ENCODE results near the gene IARS1.

The IARS1 gene

GRCh38 chr9:92295240-92295790 lies 1.8 kb upstream of the IARS1 start:
- no peak for FAIRE-seq

- no peak for FAIRE-seq
Measured at GRCh38 chr9:92294297-92294676, 790 bp upstream of the IARS1 start.

GRCh38 chr9:92293075-92293354 lies 482 bp downstream of the IARS1 start:
- no peak for FAIRE-seq

- no peak for FAIRE-seq
Measured at GRCh38 chr9:92292338-92293074, 991 bp downstream of the IARS1 start.

GRCh38 chr9:92291577-92291976 lies 1.9 kb downstream of the IARS1 start:
- FAIRE-seq: no peak

- FAIRE-seq: no peak
Measured at GRCh38 chr9:92290785-92291429, 2.6 kb downstream of the IARS1 start.

GRCh38 chr9:92289708-92290390 lies 3.6 kb downstream of the IARS1 start:
- no peak for FAIRE-seq

GRCh38 chr9:92279302-92279701 lies 14.2 kb downstream of the IARS1 start:
- FAIRE-seq: no peak

GRCh38 chr9:92278110-92278509 lies 15.4 kb downstream of the IARS1 start:
- no peak for FAIRE-seq

GRCh38 chr9:92276331-92277032 lies 17.0 kb downstream of the IARS1 start:
- FAIRE-seq: no peak

GRCh38 chr9:92275541-92275940 lies 18.0 kb downstream of the IARS1 start:
- no peak for FAIRE-seq

- no peak for FAIRE-seq
Measured at GRCh38 chr9:92270511-92270910, 23.0 kb downstream of the IARS1 start.

GRCh38 chr9:92266486-92266885 lies 27.0 kb downstream of the IARS1 start:
- no peak for FAIRE-seq

- no peak for FAIRE-seq
Measured at GRCh38 chr9:92265154-92265553, 28.3 kb downstream of the IARS1 start.

- FAIRE-seq: no peak
Measured at GRCh38 chr9:92263131-92263530, 30.4 kb downstream of the IARS1 start.

GRCh38 chr9:92257327-92257726 lies 36.2 kb downstream of the IARS1 start:
- FAIRE-seq: no peak

- no peak for FAIRE-seq
Measured at GRCh38 chr9:92254381-92255337, 38.8 kb downstream of the IARS1 start.

GRCh38 chr9:92253656-92254055 lies 39.8 kb downstream of the IARS1 start:
- no peak for FAIRE-seq

- FAIRE-seq: no peak
Measured at GRCh38 chr9:92247981-92248380, 45.5 kb downstream of the IARS1 start.

- no peak for FAIRE-seq
Measured at GRCh38 chr9:92247296-92247695, 46.2 kb downstream of the IARS1 start.

GRCh38 chr9:92245005-92245797 lies 48.3 kb downstream of the IARS1 start:
- FAIRE-seq: no peak

All from colon (tissue), 2 donors.